ENCODE data around the gene TRIM52. TPM values are rescaled to one million over a fixed set of nuclear protein-coding genes. Genes with fewer than 3 reads are reported as not detected.
A peak's percentile ranks its signal among the peaks of the same experiment; 100 is the strongest.

TRIM52 gene
- total and polyA plus RNA-seq, 2 of the 13 experiments (the other 11 are each of a cell fraction or from before 2014, with no cell fraction given) = 7.2 to 11.6 TPM

DNA sequence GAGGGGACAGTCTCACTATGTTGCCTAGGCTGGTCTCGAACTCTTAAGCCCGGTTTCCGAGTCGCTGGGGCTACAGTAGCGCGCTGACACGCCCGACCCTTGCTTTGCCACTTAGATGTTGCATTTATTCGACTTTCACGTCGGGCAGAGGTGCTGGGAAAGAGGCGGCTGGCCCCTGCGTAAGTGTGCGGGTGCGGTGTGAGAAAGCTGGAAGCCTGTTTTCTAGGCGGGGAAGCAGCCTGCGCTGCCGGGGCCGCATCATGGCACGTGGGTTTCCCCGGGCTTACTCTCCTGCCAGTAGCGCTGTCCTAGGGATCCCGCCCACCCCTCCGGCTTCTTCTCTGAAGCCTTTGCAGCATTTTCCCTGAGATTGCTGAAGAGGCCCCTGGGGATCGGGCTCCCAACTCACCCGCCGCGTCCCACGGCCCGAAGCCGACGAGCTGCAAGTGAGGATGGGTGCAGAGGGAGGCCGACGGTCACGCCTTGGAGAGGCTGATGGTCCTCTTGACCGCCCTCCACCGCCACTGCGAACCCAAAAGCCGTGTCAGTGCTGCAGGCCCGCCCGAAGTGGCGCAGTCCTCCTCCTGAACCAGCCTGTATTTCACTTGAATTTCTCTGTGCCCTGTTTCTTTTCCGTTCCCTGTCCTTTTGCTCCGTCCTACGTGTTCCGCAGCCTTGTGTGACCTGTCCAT lies 43.7 kb downstream of the TRIM52 start:
- Histone ChIP-seq H3K27ac (ENCODE audit: extremely low read length, insufficient read depth, low read length) (peak overlapping the region; percentile 21), H4K20me1 (ENCODE audit: insufficient read depth, low read length) (no peaks in the 10 kb centered on the region), H2AFZ (ENCODE audit: low read length) (peak overlapping the region; percentile 52), H3K4me3 (replicated peaks in 1 of 3; ENCODE audit: insufficient read depth in 1 of 3, low read depth in 2 of 3, low read length in 3 of 3) (peak overlapping the region; percentile 49 to 78 (median 67)), H3K36me3 (replicated peaks in 1 of 2; ENCODE audit: control insufficient read depth in 1 of 2, insufficient read depth in 2 of 2, low read length in 2 of 2) (no peaks in the 10 kb centered on the region), H3K79me2 (ENCODE audit: insufficient read depth, low read length) (no peaks in the 10 kb centered on the region), H3K9me3 (ENCODE audit: low read length) (no peaks in the 10 kb centered on the region), H3K4me1 (ENCODE audit: insufficient read depth, low read length) (peaks cover 35% of the 10 kb centered on the region), H3K4me2 (ENCODE audit: low read depth, low read length) (peak overlapping the region; percentile 95), H3K27me3 (ENCODE audit: control insufficient read depth in 1 of 2, insufficient read depth in 2 of 2, low read length in 2 of 2) (peaks cover 0 to 2% of the 10 kb centered on the region in 2 experiments; a peak in 1 of 5 replicates), H3K9ac (ENCODE audit: insufficient read depth, low read depth, low read length) (no peak overlapping the region)
- intact Hi-C loops (cut with micrococcal nuclease; ENCODE audit: unreplicated experiment) = no loop called here
- WGBS (ENCODE audit: low lambda C conversion rate) = under 1% methylated on average over 22 of the region's 46 CpGs
- POLR2A ChIA-PET = interaction anchor here (0.9 kb wide), 1 partner anchor 10 kb away, joined by 3 read pairs; no protein-coding TSS in a partner anchor
- in situ Hi-C loops (cut with HindIII; ENCODE audit: extremely low pct_ligation_motif_present, low pct_unique_long_range_greater_than_20kb) = no loop called here
- ATAC-seq = peak; percentile 42
- CTCF ChIA-PET (ENCODE audit: low intra/inter-chr PET ratio, low total read pairs) = no interaction called here
- DNase-seq (ENCODE audit: low spot score) = no peak
- no peak for FAIRE-seq
- BruUV-seq (replicated peaks) = no TSS peak
- TF ChIP-seq, protein P1, sequence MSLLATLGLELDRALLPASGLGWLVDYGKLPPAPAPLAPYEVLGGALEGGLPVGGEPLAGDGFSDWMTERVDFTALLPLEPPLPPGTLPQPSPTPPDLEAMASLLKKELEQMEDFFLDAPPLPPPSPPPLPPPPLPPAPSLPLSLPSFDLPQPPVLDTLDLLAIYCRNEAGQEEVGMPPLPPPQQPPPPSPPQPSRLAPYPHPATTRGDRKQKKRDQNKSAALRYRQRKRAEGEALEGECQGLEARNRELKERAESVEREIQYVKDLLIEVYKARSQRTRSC (CRISPR knock-in tag; IDR thresholded peaks at IDR 0.05; ENCODE audit: low read depth) = no peak
- TF ChIP-seq MATR3 (CRISPR knock-in tag; IDR thresholded peaks at IDR 0.05) = no peak
- TF ChIP-seq TAF15 (IDR thresholded peaks at IDR 0.05; ENCODE audit: low read depth, low read length, poor library complexity, severe bottlenecking) = peak; percentile 41
- TF ChIP-seq, protein P2, sequence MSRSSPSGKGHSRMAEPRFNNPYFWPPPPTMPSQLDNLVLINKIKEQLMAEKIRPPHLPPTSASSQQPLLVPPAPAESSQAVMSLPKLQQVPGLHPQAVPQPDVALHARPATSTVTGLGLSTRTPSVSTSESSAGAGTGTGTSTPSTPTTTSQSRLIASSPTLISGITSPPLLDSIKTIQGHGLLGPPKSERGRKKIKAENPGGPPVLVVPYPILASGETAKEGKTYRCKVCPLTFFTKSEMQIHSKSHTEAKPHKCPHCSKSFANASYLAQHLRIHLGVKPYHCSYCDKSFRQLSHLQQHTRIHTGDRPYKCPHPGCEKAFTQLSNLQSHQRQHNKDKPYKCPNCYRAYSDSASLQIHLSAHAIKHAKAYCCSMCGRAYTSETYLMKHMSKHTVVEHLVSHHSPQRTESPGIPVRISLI (CRISPR knock-in tag; IDR thresholded peaks at IDR 0.05; ENCODE audit: borderline replicate concordance) = no peak
- TF ChIP-seq ZNF546 (CRISPR knock-in tag; conservative IDR thresholded peaks at IDR 0.05) = no peak
- TF ChIP-seq ZNF441 (CRISPR knock-in tag; IDR thresholded peaks at IDR 0.05; ENCODE audit: borderline replicate concordance) = no peak
- TF ChIP-seq, protein P3, sequence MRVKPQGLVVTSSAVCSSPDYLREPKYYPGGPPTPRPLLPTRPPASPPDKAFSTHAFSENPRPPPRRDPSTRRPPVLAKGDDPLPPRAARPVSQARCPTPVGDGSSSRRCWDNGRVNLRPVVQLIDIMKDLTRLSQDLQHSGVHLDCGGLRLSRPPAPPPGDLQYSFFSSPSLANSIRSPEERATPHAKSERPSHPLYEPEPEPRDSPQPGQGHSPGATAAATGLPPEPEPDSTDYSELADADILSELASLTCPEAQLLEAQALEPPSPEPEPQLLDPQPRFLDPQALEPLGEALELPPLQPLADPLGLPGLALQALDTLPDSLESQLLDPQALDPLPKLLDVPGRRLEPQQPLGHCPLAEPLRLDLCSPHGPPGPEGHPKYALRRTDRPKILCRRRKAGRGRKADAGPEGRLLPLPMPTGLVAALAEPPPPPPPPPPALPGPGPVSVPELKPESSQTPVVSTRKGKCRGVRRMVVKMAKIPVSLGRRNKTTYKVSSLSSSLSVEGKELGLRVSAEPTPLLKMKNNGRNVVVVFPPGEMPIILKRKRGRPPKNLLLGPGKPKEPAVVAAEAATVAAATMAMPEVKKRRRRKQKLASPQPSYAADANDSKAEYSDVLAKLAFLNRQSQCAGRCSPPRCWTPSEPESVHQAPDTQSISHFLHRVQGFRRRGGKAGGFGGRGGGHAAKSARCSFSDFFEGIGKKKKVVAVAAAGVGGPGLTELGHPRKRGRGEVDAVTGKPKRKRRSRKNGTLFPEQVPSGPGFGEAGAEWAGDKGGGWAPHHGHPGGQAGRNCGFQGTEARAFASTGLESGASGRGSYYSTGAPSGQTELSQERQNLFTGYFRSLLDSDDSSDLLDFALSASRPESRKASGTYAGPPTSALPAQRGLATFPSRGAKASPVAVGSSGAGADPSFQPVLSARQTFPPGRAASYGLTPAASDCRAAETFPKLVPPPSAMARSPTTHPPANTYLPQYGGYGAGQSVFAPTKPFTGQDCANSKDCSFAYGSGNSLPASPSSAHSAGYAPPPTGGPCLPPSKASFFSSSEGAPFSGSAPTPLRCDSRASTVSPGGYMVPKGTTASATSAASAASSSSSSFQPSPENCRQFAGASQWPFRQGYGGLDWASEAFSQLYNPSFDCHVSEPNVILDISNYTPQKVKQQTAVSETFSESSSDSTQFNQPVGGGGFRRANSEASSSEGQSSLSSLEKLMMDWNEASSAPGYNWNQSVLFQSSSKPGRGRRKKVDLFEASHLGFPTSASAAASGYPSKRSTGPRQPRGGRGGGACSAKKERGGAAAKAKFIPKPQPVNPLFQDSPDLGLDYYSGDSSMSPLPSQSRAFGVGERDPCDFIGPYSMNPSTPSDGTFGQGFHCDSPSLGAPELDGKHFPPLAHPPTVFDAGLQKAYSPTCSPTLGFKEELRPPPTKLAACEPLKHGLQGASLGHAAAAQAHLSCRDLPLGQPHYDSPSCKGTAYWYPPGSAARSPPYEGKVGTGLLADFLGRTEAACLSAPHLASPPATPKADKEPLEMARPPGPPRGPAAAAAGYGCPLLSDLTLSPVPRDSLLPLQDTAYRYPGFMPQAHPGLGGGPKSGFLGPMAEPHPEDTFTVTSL (CRISPR knock-in tag; IDR thresholded peaks at IDR 0.05; ENCODE audit: borderline replicate concordance) = no peak
- no peak for TF ChIP-seq GTF2F1 (IDR thresholded peaks at IDR 0.05; ENCODE audit: low read length)
- TF ChIP-seq, protein P4, sequence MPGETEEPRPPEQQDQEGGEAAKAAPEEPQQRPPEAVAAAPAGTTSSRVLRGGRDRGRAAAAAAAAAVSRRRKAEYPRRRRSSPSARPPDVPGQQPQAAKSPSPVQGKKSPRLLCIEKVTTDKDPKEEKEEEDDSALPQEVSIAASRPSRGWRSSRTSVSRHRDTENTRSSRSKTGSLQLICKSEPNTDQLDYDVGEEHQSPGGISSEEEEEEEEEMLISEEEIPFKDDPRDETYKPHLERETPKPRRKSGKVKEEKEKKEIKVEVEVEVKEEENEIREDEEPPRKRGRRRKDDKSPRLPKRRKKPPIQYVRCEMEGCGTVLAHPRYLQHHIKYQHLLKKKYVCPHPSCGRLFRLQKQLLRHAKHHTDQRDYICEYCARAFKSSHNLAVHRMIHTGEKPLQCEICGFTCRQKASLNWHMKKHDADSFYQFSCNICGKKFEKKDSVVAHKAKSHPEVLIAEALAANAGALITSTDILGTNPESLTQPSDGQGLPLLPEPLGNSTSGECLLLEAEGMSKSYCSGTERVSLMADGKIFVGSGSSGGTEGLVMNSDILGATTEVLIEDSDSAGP (CRISPR knock-in tag; IDR thresholded peaks at IDR 0.05; ENCODE audit: borderline replicate concordance) = no peak
- TF ChIP-seq TOE1 (CRISPR knock-in tag; IDR thresholded peaks at IDR 0.05) = no peak
- TF ChIP-seq ELF4 (CRISPR knock-in tag; IDR thresholded peaks at IDR 0.05; ENCODE audit: borderline replicate concordance) = no peak
- TF ChIP-seq ISX (CRISPR knock-in tag; conservative IDR thresholded peaks at IDR 0.05) = no peak
- TF ChIP-seq ZNF598 (CRISPR knock-in tag; IDR thresholded peaks at IDR 0.05; ENCODE audit: borderline replicate concordance) = no peak
- TF ChIP-seq KLF15 (CRISPR knock-in tag; IDR thresholded peaks at IDR 0.05; ENCODE audit: borderline replicate concordance) = no peak
- TF ChIP-seq SALL2 (CRISPR knock-in tag; IDR thresholded peaks at IDR 0.05) = no peak

Measured in HepG2 (cell line).